ENCODE results near the gene GFRA4.

GFRA4 gene

GRCh38 chr20:3690413-3690812 is 27.2 kb upstream of the GFRA4 start:
- ATAC-seq: no peak
- TF ChIP-seq PATZ1 (CRISPR knock-in tag; IDR thresholded peaks at IDR 0.05; ENCODE audit: borderline replicate concordance): no peak
- TF ChIP-seq ARNTL (CRISPR knock-in tag; IDR thresholded peaks at IDR 0.05; ENCODE audit: borderline replicate concordance, low read depth): no peak
- TF ChIP-seq TCF4 (CRISPR knock-in tag; IDR thresholded peaks at IDR 0.05; ENCODE audit: borderline replicate concordance): no peak
- TF ChIP-seq BACH2 (CRISPR knock-in tag; IDR thresholded peaks at IDR 0.05; ENCODE audit: borderline replicate concordance): no peak
- TF ChIP-seq OSR1 (CRISPR knock-in tag; IDR thresholded peaks at IDR 0.05): no peak
- TF ChIP-seq ZFP30 (CRISPR knock-in tag; IDR thresholded peaks at IDR 0.05): no peak

GRCh38 chr20:3689978-3690377 is 26.8 kb upstream of the GFRA4 start:
- no peak for ATAC-seq
- TF ChIP-seq SNAI2 (CRISPR knock-in tag; IDR thresholded peaks at IDR 0.05) (no peak), PPARA (CRISPR knock-in tag; IDR thresholded peaks at IDR 0.05; ENCODE audit: borderline replicate concordance) (no peak), ZNF565 (CRISPR knock-in tag; conservative IDR thresholded peaks at IDR 0.05; ENCODE audit: low read depth) (no peak), ZFP30 (CRISPR knock-in tag; IDR thresholded peaks at IDR 0.05) (no peak), ZNF8 (CRISPR knock-in tag; IDR thresholded peaks at IDR 0.05) (no peak), ISL1 (CRISPR knock-in tag; IDR thresholded peaks at IDR 0.05) (no peak), TOX (CRISPR knock-in tag; IDR thresholded peaks at IDR 0.05; ENCODE audit: borderline replicate concordance) (no peak), ZNF70 (CRISPR knock-in tag; IDR thresholded peaks at IDR 0.05) (no peak), TCF4 (CRISPR knock-in tag; IDR thresholded peaks at IDR 0.05; ENCODE audit: borderline replicate concordance) (no peak), GLIS3 (CRISPR knock-in tag; IDR thresholded peaks at IDR 0.05) (no peak), RARB (CRISPR knock-in tag; IDR thresholded peaks at IDR 0.05) (no peak), PATZ1 (CRISPR knock-in tag; IDR thresholded peaks at IDR 0.05; ENCODE audit: borderline replicate concordance) (no peak)

- no peak for TF ChIP-seq ESRRG (CRISPR knock-in tag; IDR thresholded peaks at IDR 0.05)
- TF ChIP-seq TOX (CRISPR knock-in tag; IDR thresholded peaks at IDR 0.05; ENCODE audit: borderline replicate concordance): no peak
- no peak for TF ChIP-seq CSDC2 (CRISPR knock-in tag; IDR thresholded peaks at IDR 0.05)
- no peak for TF ChIP-seq PPARA (CRISPR knock-in tag; IDR thresholded peaks at IDR 0.05; ENCODE audit: borderline replicate concordance)
- TF ChIP-seq, protein P1, sequence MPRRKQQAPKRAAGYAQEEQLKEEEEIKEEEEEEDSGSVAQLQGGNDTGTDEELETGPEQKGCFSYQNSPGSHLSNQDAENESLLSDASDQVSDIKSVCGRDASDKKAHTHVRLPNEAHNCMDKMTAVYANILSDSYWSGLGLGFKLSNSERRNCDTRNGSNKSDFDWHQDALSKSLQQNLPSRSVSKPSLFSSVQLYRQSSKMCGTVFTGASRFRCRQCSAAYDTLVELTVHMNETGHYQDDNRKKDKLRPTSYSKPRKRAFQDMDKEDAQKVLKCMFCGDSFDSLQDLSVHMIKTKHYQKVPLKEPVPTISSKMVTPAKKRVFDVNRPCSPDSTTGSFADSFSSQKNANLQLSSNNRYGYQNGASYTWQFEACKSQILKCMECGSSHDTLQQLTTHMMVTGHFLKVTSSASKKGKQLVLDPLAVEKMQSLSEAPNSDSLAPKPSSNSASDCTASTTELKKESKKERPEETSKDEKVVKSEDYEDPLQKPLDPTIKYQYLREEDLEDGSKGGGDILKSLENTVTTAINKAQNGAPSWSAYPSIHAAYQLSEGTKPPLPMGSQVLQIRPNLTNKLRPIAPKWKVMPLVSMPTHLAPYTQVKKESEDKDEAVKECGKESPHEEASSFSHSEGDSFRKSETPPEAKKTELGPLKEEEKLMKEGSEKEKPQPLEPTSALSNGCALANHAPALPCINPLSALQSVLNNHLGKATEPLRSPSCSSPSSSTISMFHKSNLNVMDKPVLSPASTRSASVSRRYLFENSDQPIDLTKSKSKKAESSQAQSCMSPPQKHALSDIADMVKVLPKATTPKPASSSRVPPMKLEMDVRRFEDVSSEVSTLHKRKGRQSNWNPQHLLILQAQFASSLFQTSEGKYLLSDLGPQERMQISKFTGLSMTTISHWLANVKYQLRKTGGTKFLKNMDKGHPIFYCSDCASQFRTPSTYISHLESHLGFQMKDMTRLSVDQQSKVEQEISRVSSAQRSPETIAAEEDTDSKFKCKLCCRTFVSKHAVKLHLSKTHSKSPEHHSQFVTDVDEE (CRISPR knock-in tag; IDR thresholded peaks at IDR 0.05): no peak
- TF ChIP-seq ZNF70 (CRISPR knock-in tag; IDR thresholded peaks at IDR 0.05): no peak
- no peak for TF ChIP-seq CREB5 (CRISPR knock-in tag; IDR thresholded peaks at IDR 0.05; ENCODE audit: low read depth)
- TF ChIP-seq ISL1 (CRISPR knock-in tag; IDR thresholded peaks at IDR 0.05): no peak
- TF ChIP-seq ARNTL (CRISPR knock-in tag; IDR thresholded peaks at IDR 0.05; ENCODE audit: borderline replicate concordance, low read depth): no peak
- TF ChIP-seq OSR1 (CRISPR knock-in tag; IDR thresholded peaks at IDR 0.05): no peak
- TF ChIP-seq POU6F1 (CRISPR knock-in tag; IDR thresholded peaks at IDR 0.05; ENCODE audit: borderline replicate concordance, low read depth): no peak
- no peak for TF ChIP-seq GLIS3 (CRISPR knock-in tag; IDR thresholded peaks at IDR 0.05)
- TF ChIP-seq ZNF8 (CRISPR knock-in tag; IDR thresholded peaks at IDR 0.05): no peak
- no peak for TF ChIP-seq ZFP3 (CRISPR knock-in tag; IDR thresholded peaks at IDR 0.05)
- peak; percentile 83 for ATAC-seq
Observed at GRCh38 chr20:3687655-3688054, 24.5 kb upstream of the GFRA4 start.
